NB4 (cell line): ENCODE data around the gene PPP2R5D.
"Not testable (repeated sequence)": the region's sequence is repeated elsewhere in the genome, so short reads cannot be mapped to it uniquely, and the experiment has no call there.

Experiments
- DNase-seq: peaks from one replicate; pipeline ENCODE4 v3.0.0; 2010; ENCODE audit warnings: low read depth
- H3K4me3 ChIP-seq: one replicate; pipeline ENCODE4 v1.5.1; 2011; ENCODE audit warnings: mild to moderate bottlenecking, low read depth, low read length, moderate library complexity
- CTCF ChIP-seq: IDR thresholded peaks from one replicate; pipeline ENCODE4 v1.5.1; 2012; ENCODE audit warnings: low read depth, low read length
- MYC ChIP-seq: IDR thresholded peaks from 2 replicates; pipeline ENCODE4 v1.6.1; 2011; ENCODE audit warnings: low read depth, low read length
- POLR2A ChIP-seq: IDR thresholded peaks from 2 replicates; pipeline ENCODE4 v1.6.1; 2011; ENCODE audit warnings: mild to moderate bottlenecking; ENCODE audit not compliant: insufficient read length; ENCODE audit errors: extremely low read depth
- TF ChIP-seq, protein P1 (sequence below): IDR thresholded peaks from 2 replicates; pipeline ENCODE4 v1.6.1; 2011; ENCODE audit warnings: low read depth, low read length

Gene PPP2R5D

GRCh38 chr6:43037197-43037596 is 52.8 kb downstream of the PPP2R5D start:
- DNase-seq: no peak
- TF ChIP-seq MYC (no peak), POLR2A (no peak), CTCF (no peak)
- TF ChIP-seq, protein P1, sequence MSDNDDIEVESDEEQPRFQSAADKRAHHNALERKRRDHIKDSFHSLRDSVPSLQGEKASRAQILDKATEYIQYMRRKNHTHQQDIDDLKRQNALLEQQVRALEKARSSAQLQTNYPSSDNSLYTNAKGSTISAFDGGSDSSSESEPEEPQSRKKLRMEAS: no peak
- H3K4me3 ChIP-seq: no peak overlapping the region

DNA sequence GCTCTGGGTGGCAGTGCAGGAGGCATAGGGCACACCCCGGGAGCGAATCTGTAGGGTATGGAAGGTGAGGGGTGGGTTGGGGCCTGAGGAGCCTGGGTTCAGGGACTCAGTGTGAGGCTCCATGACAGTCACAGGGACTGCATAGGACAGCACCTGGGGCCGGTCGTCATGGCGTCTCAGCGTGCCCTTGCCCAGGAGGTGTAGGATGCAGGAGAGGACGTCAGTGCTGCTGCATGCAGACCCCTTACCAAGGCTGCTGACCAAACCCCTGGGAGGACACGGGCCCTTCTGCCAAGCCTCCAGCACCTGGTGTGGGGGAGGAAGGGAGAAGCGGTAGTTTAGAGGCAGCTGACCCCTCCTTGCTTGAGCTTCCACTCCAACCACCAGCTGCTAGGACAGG is 53.3 kb downstream of the PPP2R5D start:
- no peak overlapping the region for H3K4me3 ChIP-seq
- no peak for DNase-seq
- no peak for TF ChIP-seq MYC

DNA sequence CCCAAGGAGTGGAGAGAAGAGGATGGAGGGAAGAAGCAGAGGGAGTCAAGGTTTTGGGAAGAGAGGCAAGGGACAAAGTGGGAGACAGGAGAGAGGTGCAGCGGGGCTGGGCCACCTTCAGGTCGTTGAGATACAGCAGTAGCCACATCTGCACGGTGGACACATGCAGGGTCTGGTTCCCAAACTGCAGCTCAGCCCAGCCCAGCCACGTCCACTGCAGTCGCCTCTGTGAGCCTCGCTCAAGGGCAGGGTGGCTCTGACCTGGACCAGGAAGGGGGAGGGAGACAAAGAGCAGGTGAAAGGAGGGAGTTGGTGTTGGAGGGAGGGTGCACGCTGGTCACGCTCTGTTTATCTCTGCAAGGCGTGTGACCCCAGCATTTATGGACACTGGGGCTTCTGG is 54.4 kb downstream of the PPP2R5D start:
- TF ChIP-seq POLR2A: no peak
- TF ChIP-seq, protein P1: no peak
- H3K4me3 ChIP-seq: no peak overlapping the region
- DNase-seq: no peak

DNA sequence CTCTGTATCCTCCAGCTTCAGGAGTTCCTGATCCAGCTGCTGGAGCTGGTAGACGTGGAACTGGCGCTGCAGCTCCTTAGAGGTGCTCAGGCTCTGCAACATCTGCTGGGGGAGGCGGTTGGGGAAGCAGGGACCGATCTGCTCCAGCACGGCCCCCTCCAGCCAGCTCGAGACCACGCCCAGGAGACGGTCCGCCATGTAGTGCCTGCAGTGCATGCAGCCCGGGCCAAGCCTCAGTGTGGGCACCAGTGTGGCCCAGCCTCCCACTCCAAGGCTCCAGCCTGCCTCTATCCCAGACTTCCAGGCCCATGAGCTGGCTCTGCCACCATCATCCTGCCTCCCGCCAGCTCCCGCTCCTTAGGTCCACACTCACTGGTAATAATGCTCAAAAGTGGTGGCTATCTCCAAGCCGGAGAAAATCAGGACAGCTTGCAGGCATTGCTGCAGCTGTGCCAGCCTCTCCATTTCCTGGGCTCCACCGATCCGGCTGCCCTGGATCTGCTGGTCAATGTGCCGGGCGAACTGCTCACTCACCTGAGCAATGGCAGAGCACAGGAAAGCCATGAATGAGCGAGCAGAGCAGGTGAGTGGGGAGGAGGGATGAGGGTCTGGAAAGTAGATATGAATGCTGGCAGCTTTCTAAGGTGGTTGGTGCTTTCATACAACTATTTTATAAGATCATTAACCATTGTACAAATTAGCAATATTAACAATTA is 56.3 kb downstream of the PPP2R5D start:
- TF ChIP-seq, protein P1: no peak
- TF ChIP-seq MYC (no peak), POLR2A (no peak), CTCF (no peak)
- no peak for DNase-seq
- H3K4me3 ChIP-seq: no peak overlapping the region

DNA sequence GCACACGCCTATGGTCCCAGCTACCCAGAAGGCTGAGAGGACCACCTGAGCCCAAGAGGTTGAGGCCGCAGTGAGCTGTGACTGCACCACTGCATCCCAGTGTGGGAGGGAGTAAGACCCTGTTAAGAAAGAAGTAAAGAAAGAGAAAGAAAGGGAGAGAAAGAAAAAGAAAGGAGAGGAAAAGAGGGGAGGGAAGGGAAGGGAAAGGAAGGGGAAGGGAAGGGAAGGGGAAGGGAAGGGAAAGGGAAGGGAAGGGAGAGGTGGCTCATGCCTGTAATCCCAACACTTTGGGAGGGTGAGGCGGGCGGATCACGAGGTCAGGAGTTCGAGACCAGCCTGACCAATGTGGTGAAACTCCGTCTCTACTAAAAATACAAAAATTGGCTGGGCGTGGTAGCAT is 57.1 kb downstream of the PPP2R5D start:
- not testable (repeated sequence) for DNase-seq, H3K4me3 ChIP-seq

DNA sequence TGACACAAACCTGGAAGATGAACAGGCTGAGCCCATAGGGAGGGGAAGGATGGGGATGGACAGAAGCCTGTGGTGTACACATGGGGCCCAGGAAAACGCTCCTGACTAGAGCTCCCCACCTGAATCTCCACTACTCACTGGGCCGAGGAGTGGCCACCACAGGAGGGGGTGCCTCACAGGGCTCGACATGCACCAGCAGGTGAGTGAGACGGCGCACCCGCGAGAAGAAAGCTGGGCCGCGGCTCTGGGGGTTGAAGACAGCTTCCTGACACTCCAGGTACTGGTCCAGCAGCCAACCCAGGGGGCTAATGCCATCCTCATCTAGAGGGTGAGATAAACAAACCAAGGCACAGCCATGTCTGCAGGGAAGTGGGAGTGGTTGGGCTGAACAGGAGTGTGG is 58.9 kb downstream of the PPP2R5D start:
- no peak for DNase-seq
- no peak overlapping the region for H3K4me3 ChIP-seq
- TF ChIP-seq CTCF (no peak), MYC (no peak), POLR2A (no peak)
- TF ChIP-seq, protein P1: no peak

GRCh38 chr6:43045371-43045930 is 61.1 kb downstream of the PPP2R5D start:
- no peak for DNase-seq
- no peak overlapping the region for H3K4me3 ChIP-seq
- TF ChIP-seq, protein P1: no peak
- TF ChIP-seq CTCF (no peak), MYC (no peak), POLR2A (no peak)
